Lower lobe of right lung (tissue), 2 donors: ENCODE measurements around the gene SPATA32. TPM values are rescaled to one million over a fixed set of nuclear protein-coding genes. Genes with fewer than 3 reads are reported as not detected.

Experiments used
- ATAC-seq, 2 donors: fragments of 200-7000 bp; cut with Tn5 transposase; one replicate each; pipeline ENCODE4 v1.9.1; 2020 to 2022; ENCODE audit warnings: mild to moderate bottlenecking in 2 of 2, moderate library complexity in 2 of 2
- DNase-seq: peaks from one replicate; pipeline ENCODE4 v3.0.0-alpha.2; 2020
- H3K27ac ChIP-seq: fragments of 200-600 bp; one replicate; pipeline ENCODE4 v1.8.0; 2022
- H3K27me3 ChIP-seq: fragments of 200-600 bp; one replicate; pipeline ENCODE4 v1.8.0; 2022; ENCODE audit warnings: low read depth
- H3K36me3 ChIP-seq: fragments of 200-600 bp; one replicate; pipeline ENCODE4 v1.8.0; 2022; ENCODE audit warnings: mild to moderate bottlenecking
- H3K4me1 ChIP-seq: fragments of 200-600 bp; one replicate; pipeline ENCODE4 v1.8.0; 2022
- H3K4me3 ChIP-seq: fragments of 200-600 bp; one replicate; pipeline ENCODE4 v1.8.0; 2022; ENCODE audit warnings: mild to moderate bottlenecking
- H3K9me3 ChIP-seq: fragments of 200-600 bp; one replicate; pipeline ENCODE4 v1.8.0; 2022
- CTCF ChIP-seq: fragments of 200-600 bp; IDR thresholded peaks from one replicate; pipeline ENCODE4 v1.8.0; 2022; ENCODE audit warnings: antibody characterized with exemption, mild to moderate bottlenecking
- intact Hi-C: fragments of 100-400 bp; cut with DNase I; formaldehyde crosslinking; loops from one replicate; pipeline ENCODE4 v1.11.0; 2022
- total RNA-seq: library from RNA; stranded (reverse); fragmentation: NEBNext Ultra II Directional; extraction: Animal tissue kit (Norgen Biotek cat#: 25700); gene quantifications from one replicate; pipeline ENCODE4 v1.2.1, GENCODE V29; 2021
- donor health status: DM: no; HTN: yes; CAD: no; lungs with severe emphysema.

The SPATA32 gene
- total RNA-seq, 1 donor from 2014 or later, result not detected

- peak; percentile 61 to 79 for ATAC-seq
- Histone ChIP-seq H3K27me3 (no peaks in the 10 kb centered on the region), H3K4me3 (peak overlapping the region; percentile 60), H3K27ac (peak overlapping the region; percentile 81), H3K36me3 (no peaks in the 10 kb centered on the region), H3K4me1 (peaks cover 75% of the 10 kb centered on the region), H3K9me3 (no peaks in the 10 kb centered on the region)
- TF ChIP-seq CTCF, result no peak
- DNase-seq, result peak; percentile 92
- intact Hi-C loops, result no loop called here
Observed at GRCh38 chr17:45225964-45226530, 35.8 kb downstream of the SPATA32 start.

- Histone ChIP-seq H3K27me3 (no peaks in the 10 kb centered on the region), H3K36me3 (no peaks in the 10 kb centered on the region), H3K9me3 (no peaks in the 10 kb centered on the region), H3K27ac (peak overlapping the region; percentile 81), H3K4me3 (peak overlapping the region; percentile 60), H3K4me1 (peaks cover 71% of the 10 kb centered on the region)
- TF ChIP-seq CTCF, result no peak
- DNase-seq (no peak), ATAC-seq (no peak)
- intact Hi-C loops, result no loop called here
Observed at GRCh38 chr17:45225051-45225700, 36.7 kb downstream of the SPATA32 start.

- TF ChIP-seq CTCF, result no peak
- Histone ChIP-seq H3K27me3 (no peaks in the 10 kb centered on the region), H3K36me3 (no peaks in the 10 kb centered on the region), H3K27ac (peak overlapping the region; percentile 81), H3K9me3 (no peaks in the 10 kb centered on the region), H3K4me3 (peak overlapping the region; percentile 60), H3K4me1 (peaks cover 69% of the 10 kb centered on the region)
- DNase-seq (no peak), ATAC-seq (no peak)
- intact Hi-C loops, result no loop called here
Observed at GRCh38 chr17:45224671-45225050, 37.2 kb downstream of the SPATA32 start.

GRCh38 chr17:45223539-45224528 lies 38.1 kb downstream of the SPATA32 start:
- Histone ChIP-seq H3K9me3 (no peaks in the 10 kb centered on the region), H3K4me3 (peak overlapping the region; percentile 60), H3K4me1 (peaks cover 69% of the 10 kb centered on the region), H3K27ac (peak overlapping the region; percentile 81), H3K36me3 (no peaks in the 10 kb centered on the region), H3K27me3 (no peaks in the 10 kb centered on the region)
- no peak for TF ChIP-seq CTCF
- ATAC-seq (no peak), DNase-seq (no peak)
- intact Hi-C loops, result no loop called here

- no peak for ATAC-seq
- H3K4me3 ChIP-seq, result peak overlapping the region; percentile 60
- no peaks in the 10 kb centered on the region for H3K27me3 ChIP-seq
- H3K36me3 ChIP-seq, result no peaks in the 10 kb centered on the region
- no peak for DNase-seq
- peak overlapping the region; percentile 81 for H3K27ac ChIP-seq
- H3K9me3 ChIP-seq, result no peaks in the 10 kb centered on the region
- intact Hi-C loops, result no loop called here
- peaks cover 64% of the 10 kb centered on the region for H3K4me1 ChIP-seq
- no peak for TF ChIP-seq CTCF
Observed at GRCh38 chr17:45222996-45223538, 38.8 kb downstream of the SPATA32 start.
